HT1080 (cell line): ENCODE results near the gene PLVAP. TPM values are rescaled to one million over a fixed set of nuclear protein-coding genes. Genes with fewer than 3 reads are reported as not detected.

ENCODE experiments used
- DNase-seq: peaks from one replicate; pipeline ENCODE4 v3.0.0-alpha.2; 2015; ENCODE audit warnings: low read depth
- total RNA-seq: library from RNA; depleted of rRNA; stranded (reverse); fragments of >200 nt; shearing (Covaris generic); gene quantifications from 2 replicates; pipeline ENCODE4 v1.2.3, GENCODE V29; 2014

PLVAP gene
- total RNA-seq, 1 experiment from 2014 or later: not detected

GRCh38 chr19:17324357-17325114, 52.6 kb downstream of the PLVAP start:
- no peak for DNase-seq

- no peak for DNase-seq
Observed at GRCh38 chr19:17323964-17324332, 53.2 kb downstream of the PLVAP start.

GRCh38 chr19:17323300-17323963, 53.7 kb downstream of the PLVAP start:
- DNase-seq: no peak

- DNase-seq: no peak
Observed at GRCh38 chr19:17322854-17323253, 54.3 kb downstream of the PLVAP start.

- DNase-seq: no peak
Observed at GRCh38 chr19:17321655-17322489, 55.3 kb downstream of the PLVAP start.

GRCh38 chr19:17320435-17320834, 56.7 kb downstream of the PLVAP start:
- DNase-seq: no peak

- DNase-seq: no peak
Observed at GRCh38 chr19:17319473-17320238, 57.5 kb downstream of the PLVAP start.

GRCh38 chr19:17318966-17319365, 58.2 kb downstream of the PLVAP start:
- DNase-seq: no peak

GRCh38 chr19:17314007-17314593, 63.0 kb downstream of the PLVAP start:
- DNase-seq: no peak

GRCh38 chr19:17312189-17313113, 64.7 kb downstream of the PLVAP start:
- DNase-seq: no peak

- peak; percentile 44 for DNase-seq
Observed at GRCh38 chr19:17311455-17312188, 65.5 kb downstream of the PLVAP start.

GRCh38 chr19:17309965-17310461, 67.1 kb downstream of the PLVAP start:
- DNase-seq: no peak

- peak; percentile 99 for DNase-seq
Observed at GRCh38 chr19:17309198-17309964, 67.8 kb downstream of the PLVAP start, which contains the start of gene DDA1. Gene DDA1, plus strand, starts transcription at chr19:17309563. Its CDS starts 92 bp downstream, at chr19:17309655.

GRCh38 chr19:17307876-17308377, 69.2 kb downstream of the PLVAP start:
- no peak for DNase-seq

- no peak for DNase-seq
Observed at GRCh38 chr19:17306285-17306714, 70.8 kb downstream of the PLVAP start.

GRCh38 chr19:17305517-17306284, 71.4 kb downstream of the PLVAP start, which contains the start of gene MRPL34:
Gene MRPL34, plus strand, starts transcription at chr19:17305872. Its CDS starts 21 bp downstream, at chr19:17305893.
- DNase-seq: peak; percentile 100

GRCh38 chr19:17305216-17305516, 72.0 kb downstream of the PLVAP start:
- no peak for DNase-seq
